ENCODE results near the gene ITPKC.

DNA sequence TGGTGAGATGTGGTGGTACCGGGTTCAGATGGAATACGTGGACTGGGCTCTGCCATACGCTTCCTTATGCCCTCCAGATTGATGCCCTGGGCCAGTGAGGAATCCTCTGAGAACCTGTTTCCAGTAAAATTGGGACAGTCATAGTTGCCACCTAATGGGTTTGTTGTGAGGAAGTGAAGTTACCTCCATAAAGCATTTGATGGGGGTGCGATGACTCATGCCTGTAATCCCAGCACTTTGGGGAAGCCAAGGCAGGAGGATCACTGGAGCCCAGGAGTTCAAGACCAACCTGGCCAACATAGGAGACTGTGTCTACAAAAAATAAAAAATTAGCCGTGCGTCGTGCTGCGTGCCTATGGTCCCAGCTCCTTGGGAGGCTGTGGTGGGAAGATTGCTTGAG lies 38.9 kb downstream of the ITPKC start:
- TF ChIP-seq EZH2 (IDR thresholded peaks at IDR 0.05; ENCODE audit: borderline replicate concordance, low read length) (no peak), CTCF (conservative IDR thresholded peaks at IDR 0.05 in 1 of 2, IDR thresholded peaks at IDR 0.05 in 1 of 2; ENCODE audit: extremely low read depth in 1 of 2, insufficient read depth in 1 of 2, low read depth in 1 of 2, low read length in 2 of 2) (no peak)

Measured in mammary epithelial cell (primary cell).